Aorta (tissue), 5 donors: ENCODE data around the gene SYNGR3. TPM values are rescaled to one million over a fixed set of nuclear protein-coding genes. Genes with fewer than 3 reads are reported as not detected.

ENCODE experiments used
- ATAC-seq: fragments of 200-7000 bp; cut with Tn5 transposase; one replicate; pipeline ENCODE4 v1.9.1; 2022; ENCODE audit warnings: moderate library complexity; ENCODE audit not compliant: low FRiP score
- DNase-seq, 2 donors: peaks; one replicate each; pipeline ENCODE4 v3.0.0-alpha.2; 2020
- H3K27ac ChIP-seq, 2 donors: one replicate each; pipeline ENCODE4 v1.5.1; 2013; ENCODE audit warnings: low read length in 2 of 2, mild to moderate bottlenecking in 2 of 2, moderate library complexity in 2 of 2, control low read depth in 1 of 2, inconsistent platforms in 1 of 2, low read depth in 1 of 2
- H3K27me3 ChIP-seq, 2 donors: one replicate each; pipeline ENCODE4 v1.6.1; 2013; ENCODE audit warnings: control low read depth in 1 of 2, low read length in 1 of 2, mild to moderate bottlenecking in 1 of 2, moderate library complexity in 1 of 2; ENCODE audit not compliant: insufficient read depth in 2 of 2, control insufficient read depth in 1 of 2
- H3K36me3 ChIP-seq, 2 donors: one replicate each; pipeline ENCODE4 v1.6.1; 2013; ENCODE audit warnings: control low read depth in 1 of 2, low read length in 1 of 2, mild to moderate bottlenecking in 1 of 2; ENCODE audit not compliant: insufficient read depth in 2 of 2, control insufficient read depth in 1 of 2
- H3K4me1 ChIP-seq, 2 donors: one replicate each; pipeline ENCODE4 v1.6.1; 2013; ENCODE audit warnings: low read length in 2 of 2, control low read depth in 1 of 2, mild to moderate bottlenecking in 1 of 2, moderate library complexity in 1 of 2; ENCODE audit not compliant: insufficient read depth in 2 of 2, control insufficient read depth in 1 of 2
- H3K4me3 ChIP-seq, 2 donors: one replicate each; pipeline ENCODE4 v1.5.1; 2013; ENCODE audit warnings: low read length in 2 of 2, control low read depth in 1 of 2, mild to moderate bottlenecking in 1 of 2
- H3K9me3 ChIP-seq: one replicate; pipeline ENCODE4 v1.6.1; 2013; ENCODE audit warnings: mild to moderate bottlenecking, low read length; ENCODE audit not compliant: control insufficient read depth
- WGBS, 2 donors: extraction: QIAGEN DNeasy Blood & Tissue Kit; methylation state at CpG; one replicate each; pipeline ENCODE4 v1.1.7; 2013; 5-methylcytosine and 5-hydroxymethylcytosine counted together
- intact Hi-C, 2 donors: fragments of 100-400 bp; cut with DNase I; formaldehyde crosslinking; loops; one replicate each; pipeline versions ENCODE4 v1.14.2 to v1.15.0; 2022
- polyA plus RNA-seq, 2 donors: library from polyadenylated mRNA; stranded (reverse); fragments of 200-250 nt; gene quantifications; one replicate each; pipeline ENCODE4 v1.2.3, GENCODE V29; 2013
- total RNA-seq, 2 donors: library from RNA; stranded (reverse); fragmentation: NEBNext Ultra II Directional; extraction: Animal tissue kit (Norgen Biotek cat#: 25700); gene quantifications; one replicate each; pipeline ENCODE4 v1.2.1, GENCODE V29; 2021
- donor health status: healthy with polysubstance abuse.
- donor health status: Bipolar disorder and iron deficiency.
- donor health status: DM: no; HTN: no; CAD: no.
- donor health status: DM: no; HTN: no; CAD: no.
- donor health status: DM: yes; HTN: yes; CAD: no.

The SYNGR3 gene
- total and polyA plus RNA-seq, 4 donors = 0.26 to 0.57 (median 0.36) TPM; not detected in 1

DNA sequence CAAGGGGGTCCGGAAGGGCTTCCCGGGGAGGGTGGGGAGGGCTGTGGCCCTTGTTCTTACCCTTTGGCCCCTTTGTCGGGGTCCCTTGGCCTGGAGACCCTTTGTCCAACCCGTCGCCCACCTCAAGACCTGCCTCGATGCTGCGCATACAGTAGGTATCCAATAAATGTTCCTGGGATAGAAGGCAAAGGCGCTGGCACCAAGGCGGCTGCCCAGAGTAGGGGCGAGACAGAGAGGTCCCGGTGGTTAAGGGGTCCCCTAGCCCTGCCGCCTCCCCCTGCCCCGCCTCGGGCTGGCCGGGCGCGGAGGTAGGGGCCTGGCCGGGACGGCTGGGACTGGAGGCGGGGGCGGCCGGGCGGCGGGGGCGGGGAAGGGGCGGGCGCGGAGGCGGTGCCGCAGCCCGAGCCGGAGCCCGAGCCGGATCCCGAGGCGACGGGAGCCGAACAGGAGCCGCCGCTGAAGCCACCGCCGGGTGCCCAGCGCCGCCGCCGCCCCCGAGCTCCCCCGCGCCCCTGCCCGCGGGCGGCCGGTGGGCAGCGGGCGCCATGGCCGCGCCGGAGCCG, 36.8 kb downstream of the SYNGR3 start, which contains the start of gene NHERF2:
NHERF2 (plus strand) TSS at position 442 of the 563 bp plus-strand sequence; CDS start at position 546, 104 bp downstream.
- Histone ChIP-seq H3K4me1 (no peaks in the 10 kb centered on the region), H3K4me3 (peak within 1 kb of the TSS; percentile 63 to 65), H3K27me3 (no peaks in the 10 kb centered on the region), H3K27ac (no peak within 1 kb of the TSS), H3K36me3 (no peaks in the 10 kb centered on the region), H3K9me3 (no peaks in the 10 kb centered on the region)
- 7 to 13% methylated on average over 25 to 59 of the region's 59 CpGs for WGBS, 2 donors
- ATAC-seq = no peak
- no peak for DNase-seq
- intact Hi-C loops = no loop called here

GRCh38 chr16:2027024-2028010, 37.5 kb downstream of the SYNGR3 start:
- WGBS, 2 donors = 2 to 3% methylated on average over 40 to 76 of the region's 76 CpGs
- no peak for ATAC-seq
- Histone ChIP-seq H3K36me3 (no peaks in the 10 kb centered on the region), H3K27me3 (no peaks in the 10 kb centered on the region), H3K27ac (no peak overlapping the region), H3K4me1 (no peaks in the 10 kb centered on the region), H3K9me3 (no peaks in the 10 kb centered on the region), H3K4me3 (peak overlapping the region; percentile 63 to 65)
- intact Hi-C loops = no loop called here
- no peak for DNase-seq

- Histone ChIP-seq H3K36me3 (no peaks in the 10 kb centered on the region), H3K4me1 (no peaks in the 10 kb centered on the region), H3K27me3 (no peaks in the 10 kb centered on the region), H3K4me3 (no peak overlapping the region), H3K9me3 (no peaks in the 10 kb centered on the region), H3K27ac (no peak overlapping the region)
- WGBS, 2 donors = 76 to 79% methylated on average over 3 of the region's 3 CpGs
- intact Hi-C loops = no loop called here
- no peak for DNase-seq
- ATAC-seq = no peak
Measured at GRCh38 chr16:2028146-2028545, 38.4 kb downstream of the SYNGR3 start.

DNA sequence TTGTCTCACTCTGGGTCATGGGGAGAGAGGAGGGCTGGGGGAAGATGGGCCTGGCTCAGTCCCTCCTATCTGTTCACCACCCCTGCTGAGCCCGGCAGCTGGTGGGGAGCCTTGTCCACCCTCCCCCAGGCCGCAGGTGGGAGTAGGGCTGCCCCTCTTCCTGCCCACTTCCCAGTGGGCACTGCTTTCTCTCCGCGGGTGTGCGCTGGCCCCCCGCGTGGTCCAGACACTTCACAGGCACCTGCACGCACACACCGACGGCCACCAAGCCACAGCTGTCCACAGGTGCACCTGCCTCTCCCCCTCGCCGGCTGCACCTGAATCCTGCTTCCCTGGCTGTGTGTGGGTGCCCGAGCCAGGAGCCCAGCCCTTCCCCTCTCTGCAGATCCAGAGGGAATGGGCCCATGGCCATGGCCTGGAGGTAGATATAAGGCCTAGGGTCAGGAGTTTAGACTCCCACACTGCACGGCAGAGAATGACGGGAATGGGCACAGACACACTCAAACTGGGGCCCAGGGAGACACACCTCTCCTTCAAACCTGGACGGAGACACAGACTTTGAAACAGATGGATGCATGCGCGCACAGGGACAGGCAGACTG, 39.0 kb downstream of the SYNGR3 start:
- Histone ChIP-seq H3K36me3 (no peaks in the 10 kb centered on the region), H3K4me1 (no peaks in the 10 kb centered on the region), H3K9me3 (no peaks in the 10 kb centered on the region), H3K4me3 (no peak overlapping the region), H3K27ac (no peak overlapping the region), H3K27me3 (no peaks in the 10 kb centered on the region)
- intact Hi-C loops = no loop called here
- ATAC-seq (no peak), DNase-seq (no peak)
- 85 to 89% methylated on average over 18 of the region's 18 CpGs for WGBS, 2 donors

DNA sequence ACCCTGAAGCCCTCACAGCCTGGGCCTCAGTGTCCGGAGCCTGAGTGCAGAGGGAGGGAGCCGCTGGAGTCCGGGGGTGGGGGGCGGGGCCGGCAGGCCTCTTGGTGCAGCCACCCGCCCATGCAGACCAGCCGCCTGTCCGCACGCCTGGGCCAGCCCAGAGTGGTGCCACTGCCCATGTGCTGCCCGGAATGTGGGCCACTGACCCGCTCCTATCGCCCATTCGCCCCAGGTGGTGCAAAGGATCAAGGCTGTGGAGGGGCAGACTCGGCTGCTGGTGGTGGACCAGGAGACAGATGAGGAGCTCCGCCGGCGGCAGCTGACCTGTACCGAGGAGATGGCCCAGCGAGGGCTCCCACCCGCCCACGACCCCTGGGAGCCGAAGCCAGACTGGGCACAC, 39.6 kb downstream of the SYNGR3 start:
- 79 to 81% methylated on average over 22 of the region's 22 CpGs for WGBS, 2 donors

GRCh38 chr16:2030036-2030435, 40.3 kb downstream of the SYNGR3 start:
- no peak for ATAC-seq
- H3K27me3 ChIP-seq = no peaks in the 10 kb centered on the region
- 88 to 91% methylated on average over 11 of the region's 11 CpGs for WGBS, 2 donors
- no peak for DNase-seq
- H3K9me3 ChIP-seq = no peaks in the 10 kb centered on the region
- H3K4me1 ChIP-seq = no peaks in the 10 kb centered on the region
- no peak overlapping the region for H3K27ac ChIP-seq
- H3K4me3 ChIP-seq = no peak overlapping the region
- intact Hi-C loops = no loop called here
- no peaks in the 10 kb centered on the region for H3K36me3 ChIP-seq

More for the DNA sequence above, 39.6 kb downstream of the SYNGR3 start:
- Histone ChIP-seq H3K4me3 (no peak overlapping the region), H3K36me3 (no peaks in the 10 kb centered on the region), H3K4me1 (no peaks in the 10 kb centered on the region), H3K27ac (no peak overlapping the region), H3K27me3 (no peaks in the 10 kb centered on the region), H3K9me3 (no peaks in the 10 kb centered on the region)
- intact Hi-C loops = no loop called here
- ATAC-seq (no peak), DNase-seq (no peak)

GRCh38 chr16:2031081-2031577, 41.4 kb downstream of the SYNGR3 start:
- 53 to 65% methylated on average over 10 to 11 of the region's 11 CpGs for WGBS, 2 donors
- no peak overlapping the region for H3K4me3 ChIP-seq
- no peaks in the 10 kb centered on the region for H3K27me3 ChIP-seq
- H3K9me3 ChIP-seq = no peaks in the 10 kb centered on the region
- no peak for ATAC-seq
- no peak overlapping the region for H3K27ac ChIP-seq
- intact Hi-C loops = no loop called here
- H3K4me1 ChIP-seq = no peaks in the 10 kb centered on the region
- H3K36me3 ChIP-seq = no peaks in the 10 kb centered on the region
- no peak for DNase-seq

GRCh38 chr16:2032285-2033056, 42.7 kb downstream of the SYNGR3 start:
- DNase-seq (no peak), ATAC-seq (no peak)
- Histone ChIP-seq H3K36me3 (no peaks in the 10 kb centered on the region), H3K4me3 (no peak overlapping the region), H3K9me3 (no peaks in the 10 kb centered on the region), H3K4me1 (no peaks in the 10 kb centered on the region), H3K27me3 (no peaks in the 10 kb centered on the region), H3K27ac (peak overlapping the region; percentile 62 to 91)
- intact Hi-C loops = no loop called here
- WGBS, 2 donors = 60 to 65% methylated on average over 14 to 15 of the region's 15 CpGs
